PC-3 (cell line): ENCODE results near the gene AKT1. TPM values are rescaled to one million over a fixed set of nuclear protein-coding genes. Genes with fewer than 3 reads are reported as not detected.

Source experiments
- ATAC-seq: fragments of 200-7000 bp; cut with Tn5 transposase; 2 replicates; pipeline ENCODE4 v1.9.1; 2020; ENCODE audit warnings: mild to moderate bottlenecking, moderate library complexity
- Bru-seq: library from RNA; stranded (reverse); fragments of 400-500 nt; gene quantifications from one replicate; lab custom pipeline; 2021; lab: Mats Ljungman, UMichigan
- BruChase-seq, 2 experiments: library from RNA; stranded (reverse); fragments of 400-500 nt; gene quantifications; one replicate each; lab custom pipeline; 2021; lab: Mats Ljungman, UMichigan
- BruUV-seq: library from RNA; stranded (reverse); fragments of 400-500 nt; replicated peaks from 2 replicates; lab custom pipeline; 2021; lab: Mats Ljungman, UMichigan
- CTCF ChIA-PET: fragments of 300-600 bp; sonication (Branson Sonifier 250); formaldehyde crosslinking; loops from one replicate; lab custom pipeline; 2022; ENCODE audit warnings: antibody characterized with exemption; lab: Charles Lee
- POLR2A ChIA-PET: fragments of 300-600 bp; sonication (Branson Sonifier 250); formaldehyde crosslinking; loops from one replicate; lab custom pipeline; 2022; ENCODE audit warnings: antibody characterized with exemption; ENCODE audit not compliant: unreplicated experiment; lab: Charles Lee
- DNase-seq: peaks from one replicate; pipeline ENCODE4 v3.0.0-alpha.2; 2015
- H2AFZ ChIP-seq: fragments of 300-600 bp; sonication (generic); 2 replicates; pipeline ENCODE4 v1.6.0; 2016; ENCODE audit warnings: antibody characterized with exemption, low read length
- H3F3A ChIP-seq: fragments of 300-600 bp; sonication (generic); one replicate; pipeline ENCODE4 v1.6.0; 2017; ENCODE audit warnings: antibody characterized with exemption, low read length, control low read depth, mild to moderate bottlenecking; ENCODE audit not compliant: unreplicated experiment
- H3K27ac ChIP-seq: fragments of 300-600 bp; sonication (generic); 2 replicates; pipeline ENCODE4 v1.5.1; 2016; ENCODE audit warnings: mild to moderate bottlenecking, low read length
- H3K27me3 ChIP-seq: fragments of 300-600 bp; sonication (generic); 2 replicates; pipeline ENCODE4 v1.6.1; 2016; ENCODE audit warnings: low read length, mixed read lengths
- H3K36me3 ChIP-seq: fragments of 300-600 bp; sonication (generic); 2 replicates; pipeline ENCODE4 v1.6.1; 2016; ENCODE audit warnings: low read depth, mixed run types, low read length, mixed read lengths
- H3K4me1 ChIP-seq: fragments of 300-600 bp; sonication (generic); 2 replicates; pipeline ENCODE4 v1.5.1; 2016; ENCODE audit warnings: low read length; ENCODE audit not compliant: insufficient read depth
- H3K4me2 ChIP-seq: fragments of 300-600 bp; sonication (generic); 2 replicates; pipeline ENCODE4 v1.6.0; 2016; ENCODE audit warnings: low read length
- H3K4me3 ChIP-seq: fragments of 300-600 bp; sonication (generic); 2 replicates; pipeline ENCODE4 v1.5.1; 2016; ENCODE audit warnings: mild to moderate bottlenecking, low read length, mixed read lengths
- H3K79me2 ChIP-seq: fragments of 300-600 bp; sonication (generic); 2 replicates; pipeline ENCODE4 v1.6.1; 2017; ENCODE audit warnings: low read length, mixed read lengths
- H3K9ac ChIP-seq: fragments of 300-600 bp; sonication (generic); 2 replicates; pipeline ENCODE4 v1.6.0; 2016; ENCODE audit warnings: mild to moderate bottlenecking, low read length
- H3K9me2 ChIP-seq: fragments of 300-600 bp; sonication (generic); replicated peaks from 2 replicates; pipeline ENCODE4 v1.6.1; 2016; ENCODE audit warnings: mixed run types, low read length, mixed read lengths
- H3K9me3 ChIP-seq: fragments of 300-600 bp; sonication (generic); 2 replicates; pipeline ENCODE4 v1.6.1; 2016; ENCODE audit warnings: low read length, mixed read lengths
- H4K20me1 ChIP-seq: fragments of 300-600 bp; sonication (generic); 2 replicates; pipeline ENCODE4 v1.6.1; 2016; ENCODE audit warnings: low read length, mixed read lengths
- CTCF ChIP-seq: fragments of 300-600 bp; sonication (generic); conservative IDR thresholded peaks from 2 replicates; pipeline ENCODE4 v1.5.1; 2017; ENCODE audit warnings: antibody characterized with exemption, low read depth, mild to moderate bottlenecking, low read length
- EZH2 ChIP-seq: fragments of 300-600 bp; sonication (generic); IDR thresholded peaks from one replicate; pipeline ENCODE4 v1.6.1; 2017; ENCODE audit warnings: antibody characterized with exemption, mild to moderate bottlenecking, low read length; ENCODE audit not compliant: unreplicated experiment
- EZH2phosphoT487 ChIP-seq: fragments of 300-600 bp; sonication (generic); IDR thresholded peaks from 2 replicates; pipeline ENCODE4 v1.6.1; 2018; ENCODE audit warnings: mild to moderate bottlenecking, antibody characterized with exemption, low read length, borderline replicate concordance
- intact Hi-C: fragments of 100-400 bp; cut with micrococcal nuclease; formaldehyde crosslinking; loops from 2 replicates; pipeline ENCODE4 v1.9.0; 2023
- long read RNA-seq: library from polyadenylated mRNA; unstranded; transcript quantifications from one replicate; pipeline ENCODE4 v2.0.0, GENCODE V29; 2021; ENCODE audit not compliant: unreplicated experiment
- total RNA-seq: library from RNA; depleted of rRNA; stranded (reverse); fragments of >200 nt; gene quantifications from 2 replicates; pipeline ENCODE4 v1.2.3, GENCODE V29; 2014; rRNA removed

AKT1 gene
- total RNA-seq (196 and 212 TPM in 2 replicates), Bru-seq, nascent RNA (percentile 62 among the genes with signal in this experiment), BruChase-seq, experiment 1, labeled RNA remaining after a 6-hour chase (percentile 76 among the genes with signal in this experiment), BruChase-seq, experiment 2, labeled RNA remaining after a 2-hour chase (percentile 76 among the genes with signal in this experiment)
- long read RNA-seq, transcript AKT1-203 (14 exons, 2,710 nt): major isoform, 603 of 872 reads
- long read RNA-seq, transcript AKT1-205 (6 exons, 2,830 nt): minor isoform, 9 of 872 reads
- long read RNA-seq, transcript AKT1-220 (15 exons, 2,742 nt): minor isoform, 31 of 872 reads
- long read RNA-seq, transcript AKT1-201 (15 exons, 2,866 nt): minor isoform, 19 of 872 reads
- long read RNA-seq, partial matches to known transcripts: 50 of 872 reads
- long read RNA-seq, other reads (novel, unspliced or antisense): 142 of 872 reads

DNA sequence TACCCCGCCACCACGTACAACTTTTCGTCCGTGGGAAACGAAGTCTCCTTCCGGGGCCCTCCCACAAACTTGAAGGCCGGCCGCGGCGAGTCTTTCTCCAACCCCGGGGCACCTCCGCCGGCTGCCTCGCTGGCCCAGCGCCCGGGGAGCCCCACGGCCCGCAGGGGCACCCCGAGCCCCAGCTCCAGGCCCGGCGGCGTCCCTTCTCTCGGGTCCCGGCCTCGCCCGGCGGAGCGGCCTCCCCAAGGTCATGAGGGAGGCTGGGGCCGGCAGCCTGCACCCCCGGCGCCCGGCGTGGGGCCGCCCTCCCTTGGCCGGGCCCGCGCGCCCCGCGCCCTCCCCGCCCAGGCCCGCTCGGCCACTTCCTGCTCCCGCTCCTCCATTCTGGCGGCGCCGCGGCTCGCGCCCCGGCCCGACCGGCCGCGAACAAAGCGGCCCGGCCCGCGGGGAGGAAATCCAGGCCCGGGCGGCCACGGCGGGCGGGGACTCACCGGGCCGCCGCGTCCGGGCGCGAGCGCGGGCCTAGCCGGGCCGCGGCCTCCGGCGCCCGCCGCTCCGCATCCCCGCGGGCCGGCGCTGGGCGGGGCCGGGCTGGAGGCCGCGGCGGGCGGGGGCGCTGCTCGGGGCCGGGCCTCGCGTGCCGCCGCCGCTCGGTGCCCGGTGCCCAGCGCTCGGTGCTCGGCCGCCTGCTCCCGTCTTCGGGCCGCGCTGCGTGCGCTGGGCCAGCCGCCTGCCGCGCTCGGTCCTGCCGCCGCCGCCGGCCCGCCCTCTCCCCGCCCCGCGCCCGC is at the start of gene AKT1:
Gene AKT1 (minus strand): TSS at position 756 of the 788 bp plus-strand sequence. CDS start 3,105 bp downstream, outside the sequence.
- Histone ChIP-seq H3K79me2 (peaks cover 47% of the 10 kb centered on the region), H3K27ac (no peak within 1 kb of the TSS), H4K20me1 (peaks cover 27% of the 10 kb centered on the region), H3K4me2 (peak within 1 kb of the TSS; percentile 99), H3K36me3 (peaks cover 4% of the 10 kb centered on the region; the same call in 1 of the 2 replicates), H3K27me3 (no peaks in the 10 kb centered on the region), H3F3A (no peaks in the 10 kb centered on the region), H3K9ac (peak within 1 kb of the TSS; percentile 78), H3K4me1 (peaks cover 20% of the 10 kb centered on the region), H3K9me3 (no peaks in the 10 kb centered on the region), H3K4me3 (peak within 1 kb of the TSS; percentile 77), H3K9me2 (no peaks in the 10 kb centered on the region), H2AFZ (peak within 1 kb of the TSS; percentile 74)
- peak; percentile 60 for ATAC-seq
- ChIA-PET POLR2A (no interaction called here), CTCF (no interaction called here)
- DNase-seq: peak; percentile 18
- intact Hi-C loops: no loop called here
- no TSS peak for BruUV-seq
- no peak for TF ChIP-seq EZH2
- TF ChIP-seq CTCF: no peak
- no peak for TF ChIP-seq EZH2phosphoT487

- no TSS peak for BruUV-seq
- Histone ChIP-seq H4K20me1 (no peaks in the 10 kb centered on the region), H3K4me1 (no peaks in the 10 kb centered on the region), H3K27me3 (peaks cover 32% of the 10 kb centered on the region), H3K79me2 (no peaks in the 10 kb centered on the region), H3K4me3 (no peak overlapping the region), H2AFZ (no peak overlapping the region), H3K9me2 (no peaks in the 10 kb centered on the region), H3K4me2 (no peak overlapping the region), H3K9me3 (no peaks in the 10 kb centered on the region), H3K36me3 (no peaks in the 10 kb centered on the region), H3K9ac (no peak overlapping the region), H3F3A (no peaks in the 10 kb centered on the region), H3K27ac (no peak overlapping the region)
- intact Hi-C loops: no loop called here
- TF ChIP-seq EZH2phosphoT487 (no peak), CTCF (no peak), EZH2 (no peak)
- DNase-seq (no peak), ATAC-seq (no peak)
- POLR2A ChIA-PET: no interaction called here
- CTCF ChIA-PET: interaction anchor here (0.6 kb wide), 1 partner anchor 53 kb away, joined by 5 read pairs; no protein-coding TSS in a partner anchor
These were observed 49.6 kb upstream of the AKT1 start for GRCh38 chr14:104845033-104845666.
